ENCODE results near the gene HSPA14.
"Not testable (repeated sequence)": the region's sequence is repeated elsewhere in the genome, so short reads cannot be mapped to it uniquely, and the experiment has no call there.

Gene HSPA14

GRCh38 chr10:14837003-14837756, 926 bp upstream of the HSPA14 start:
- no peak for DNase-seq

- peak; percentile 32 for DNase-seq
These were observed 637 bp downstream of the HSPA14 start for GRCh38 chr10:14838582-14839304.

- no peak for DNase-seq
These were observed 1.2 kb downstream of the HSPA14 start for GRCh38 chr10:14839305-14839695.

GRCh38 chr10:14840178-14840577, 2.1 kb downstream of the HSPA14 start:
- DNase-seq = no peak

- DNase-seq = no peak
These were observed 5.4 kb downstream of the HSPA14 start for GRCh38 chr10:14843327-14843988.

DNA sequence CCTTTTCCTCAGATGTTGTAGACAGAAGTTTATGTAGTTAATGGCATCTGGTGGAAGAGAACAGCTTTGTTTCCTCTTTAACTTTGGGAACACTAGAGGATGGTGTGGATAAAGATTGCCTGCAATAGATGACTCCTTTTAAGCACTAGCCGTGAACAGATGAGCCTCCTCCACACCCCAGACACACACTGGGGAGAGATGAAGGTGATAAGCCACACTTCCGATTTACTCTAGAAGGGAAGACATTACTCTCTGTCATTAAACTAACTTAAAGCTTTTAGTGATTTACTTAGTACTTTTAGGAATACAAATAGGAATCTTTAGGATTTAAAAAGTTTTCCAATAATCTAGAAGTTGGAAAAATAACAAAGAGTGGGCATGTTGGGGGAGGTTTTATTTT, 6.8 kb downstream of the HSPA14 start:
- DNase-seq = no peak

- DNase-seq = no peak
These were observed 14.1 kb downstream of the HSPA14 start for GRCh38 chr10:14852236-14852635.

GRCh38 chr10:14855453-14855852, 17.3 kb downstream of the HSPA14 start:
- no peak for DNase-seq

GRCh38 chr10:14858338-14858960, 20.3 kb downstream of the HSPA14 start:
- no peak for DNase-seq

GRCh38 chr10:14859043-14859442, 20.9 kb downstream of the HSPA14 start:
- no peak for DNase-seq

DNA sequence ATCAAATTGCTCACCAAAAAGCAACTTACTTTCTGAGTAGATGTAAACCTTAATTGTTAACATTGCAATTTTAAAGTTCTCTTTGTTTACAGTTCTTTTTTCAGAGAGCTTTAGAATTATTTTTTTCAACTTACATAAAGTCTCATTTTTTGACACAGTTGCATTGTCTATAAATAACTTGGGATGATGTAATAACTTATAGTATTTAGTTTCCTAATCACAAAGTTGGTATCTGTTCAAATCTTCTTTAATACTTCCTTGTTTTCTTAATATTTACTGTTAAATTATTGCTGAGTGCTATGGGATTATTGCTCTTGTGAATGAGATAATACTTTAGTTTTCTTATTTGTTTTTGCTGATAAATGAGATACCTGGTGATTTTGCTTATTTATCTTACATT, 21.7 kb downstream of the HSPA14 start:
- no peak for DNase-seq

GRCh38 chr10:14860791-14861190, 22.7 kb downstream of the HSPA14 start:
- DNase-seq = no peak

DNA sequence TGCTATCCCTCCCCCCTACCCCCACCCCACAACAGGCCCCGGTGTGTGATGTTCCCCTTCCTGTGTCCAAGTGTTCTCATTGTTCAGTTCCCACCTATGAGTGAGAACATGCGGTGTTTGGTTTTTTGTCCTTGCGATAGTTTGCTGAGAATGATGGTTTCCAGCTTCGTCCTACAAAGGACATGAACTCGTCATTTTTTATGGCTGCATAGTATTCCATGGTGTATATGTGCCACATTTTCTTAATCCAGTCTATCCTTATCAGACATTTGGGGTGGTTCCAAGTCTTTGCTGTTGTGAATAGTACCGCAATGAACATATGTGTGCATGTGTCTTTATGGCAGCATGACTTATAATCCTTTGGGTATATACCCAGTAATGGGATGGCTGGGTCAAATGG, 26.4 kb downstream of the HSPA14 start:
- DNase-seq = not testable (repeated sequence)

- DNase-seq = not testable (repeated sequence)
These were observed 26.8 kb downstream of the HSPA14 start for GRCh38 chr10:14864871-14865270.

GRCh38 chr10:14873090-14873760, 35.1 kb downstream of the HSPA14 start:
- no peak for DNase-seq

DNA sequence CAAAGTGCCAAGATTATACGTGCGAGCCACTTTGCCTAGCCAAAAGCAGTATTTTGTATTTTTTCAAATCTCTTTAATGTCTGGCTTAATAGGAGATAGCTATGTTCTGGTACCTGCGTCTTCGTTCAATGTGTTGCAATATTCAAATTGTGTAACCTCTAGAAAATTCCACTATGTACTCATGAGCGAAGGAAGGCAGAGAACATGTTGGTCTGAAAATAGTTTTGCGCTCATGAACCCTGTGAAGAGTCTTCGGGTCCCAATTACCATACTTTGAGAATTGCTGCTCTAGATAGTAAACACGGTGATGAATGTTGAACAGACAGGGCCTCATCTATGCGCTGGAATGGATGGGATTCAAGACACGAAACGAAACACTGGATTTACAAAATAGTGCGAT, 37.8 kb downstream of the HSPA14 start:
- DNase-seq = no peak

DNA sequence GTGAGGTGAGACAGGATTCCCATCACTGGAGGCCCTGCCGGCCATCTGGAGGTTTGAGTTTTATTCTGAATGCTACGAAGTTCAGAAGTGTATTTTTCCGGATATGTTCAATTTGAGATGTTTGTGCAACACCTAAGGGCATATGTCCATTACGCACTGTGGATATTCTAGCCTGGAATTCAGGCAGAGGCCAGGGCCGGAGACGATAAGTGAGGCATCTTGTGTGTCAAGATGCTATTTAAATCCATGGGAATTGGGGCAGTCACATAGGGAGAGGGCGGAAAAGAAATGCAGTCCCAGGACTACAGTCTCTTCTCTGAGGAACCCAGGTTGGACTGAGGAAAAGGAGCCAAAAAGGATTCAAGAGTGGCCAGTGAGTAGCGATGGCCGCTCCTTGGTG, 38.7 kb downstream of the HSPA14 start:
- DNase-seq = no peak

- DNase-seq = peak; percentile 93
These were observed 40.4 kb downstream of the HSPA14 start, which contains the start of gene SUV39H2 for GRCh38 chr10:14878266-14879123. Gene SUV39H2 (plus strand): TSS chr10:14878866. CDS start chr10:14878889, 23 bp downstream.

DNA sequence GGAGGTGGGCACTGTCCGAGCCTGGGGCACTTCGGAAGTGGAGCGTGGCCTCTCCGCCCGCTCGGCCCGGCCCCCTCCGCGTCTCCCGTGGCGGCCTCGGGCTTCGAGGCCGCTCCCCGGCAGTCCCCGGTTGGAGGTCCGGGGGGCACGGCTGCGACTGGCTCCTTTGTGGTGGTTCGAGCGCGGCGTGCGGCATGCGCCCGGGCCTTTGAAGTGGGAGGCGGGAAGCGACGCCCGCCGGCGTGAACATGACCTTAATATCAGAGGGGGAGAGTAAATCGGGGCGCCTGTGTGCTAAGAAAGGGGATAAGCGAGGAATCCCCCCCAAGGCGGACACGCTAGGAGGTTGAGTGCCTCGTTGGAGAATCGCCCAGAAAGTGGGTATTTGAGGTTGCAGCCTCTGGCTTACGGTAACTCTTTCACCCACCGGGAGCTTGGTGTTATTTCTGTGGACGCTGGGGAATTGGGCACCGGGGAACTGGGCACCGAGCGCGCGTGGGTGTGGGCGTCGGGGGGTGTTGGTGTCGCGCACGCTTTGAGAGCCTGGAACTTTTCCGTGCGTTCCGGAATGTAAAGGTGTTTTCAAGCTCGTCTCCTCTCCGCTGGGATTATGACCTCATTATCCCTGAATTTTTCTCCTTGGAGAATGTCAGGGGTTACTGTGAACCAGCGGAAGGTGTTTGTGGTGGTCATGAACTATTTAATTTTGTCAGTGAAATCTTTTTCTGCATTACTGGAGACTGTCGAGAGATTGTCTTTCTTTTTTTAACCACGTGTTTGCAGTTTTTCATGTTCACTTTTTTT, 41.2 kb downstream of the HSPA14 start:
- peak; percentile 45 for DNase-seq

DNA sequence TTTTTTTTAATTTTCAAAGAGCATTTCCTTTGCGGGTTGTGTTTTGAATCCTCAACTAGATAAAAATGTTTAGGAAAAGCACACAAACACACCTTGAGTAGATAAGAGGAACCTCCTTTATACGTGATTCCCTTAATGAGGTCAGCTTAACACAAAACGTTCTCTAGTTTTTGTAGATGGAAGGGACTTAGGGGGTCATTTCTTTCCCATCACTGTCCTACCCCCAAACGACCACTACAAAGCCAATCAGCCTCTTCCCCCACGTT, 41.8 kb downstream of the HSPA14 start:
- no peak for DNase-seq

GRCh38 chr10:14880229-14880628, 42.1 kb downstream of the HSPA14 start:
- DNase-seq = no peak

All from CD4-positive, alpha-beta T cell treated with Interleukin-17A for 1 hour (primary cell).